ENCODE data around the gene GRB14.
"Not testable (repeated sequence)": the region's sequence is repeated elsewhere in the genome, so short reads cannot be mapped to it uniquely, and the experiment has no call there.

The GRB14 gene

DNA sequence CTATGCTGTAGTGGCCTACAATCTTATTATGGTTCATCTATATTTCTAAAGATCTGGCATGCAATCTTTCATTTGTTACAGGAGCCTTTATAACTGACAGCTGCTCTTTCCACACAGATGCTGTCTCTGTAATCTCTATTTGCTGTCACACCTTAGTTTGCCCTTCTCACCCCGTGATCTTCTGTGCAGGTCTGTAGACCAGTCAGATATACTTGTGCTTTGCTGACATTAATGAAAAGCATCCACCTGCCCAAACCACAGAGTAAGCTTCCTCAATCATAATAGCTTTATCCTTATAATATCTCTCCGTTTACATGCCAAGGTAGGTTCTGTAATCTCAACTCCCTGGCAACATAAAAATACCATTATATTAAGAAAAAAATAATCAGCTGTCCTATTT is 122.4 kb downstream of the GRB14 start:
- no peak for DNase-seq (ENCODE audit: low read depth in 4 of 4, low spot score in 1 of 4)

- DNase-seq (ENCODE audit: low read depth in 4 of 4, low spot score in 1 of 4) = no peak
Measured at GRCh38 chr2:164496881-164497280, 124.4 kb downstream of the GRB14 start.

DNA sequence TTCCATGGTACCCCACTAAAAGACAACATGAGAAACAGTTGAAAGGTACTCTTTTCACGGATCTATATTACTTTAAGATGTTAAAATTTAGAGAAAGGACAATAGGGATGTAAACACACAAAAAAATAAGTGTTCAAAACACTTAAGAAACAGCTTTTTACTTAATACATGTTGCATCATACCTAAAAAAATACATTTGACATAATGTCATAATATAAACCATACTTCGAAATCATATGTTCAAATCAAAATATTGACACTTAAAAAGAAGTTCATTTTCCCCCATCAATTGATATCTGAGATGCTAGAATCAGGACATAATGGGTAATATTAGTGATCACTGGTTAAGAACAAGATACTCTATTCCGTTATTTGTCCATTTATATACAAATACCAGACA is 124.9 kb downstream of the GRB14 start:
- no peak for DNase-seq (ENCODE audit: low read depth in 4 of 4, low spot score in 1 of 4)

- no peak for DNase-seq (ENCODE audit: low read depth in 4 of 4, low spot score in 1 of 4)
Measured at GRCh38 chr2:164495491-164496223, 125.6 kb downstream of the GRB14 start.

DNA sequence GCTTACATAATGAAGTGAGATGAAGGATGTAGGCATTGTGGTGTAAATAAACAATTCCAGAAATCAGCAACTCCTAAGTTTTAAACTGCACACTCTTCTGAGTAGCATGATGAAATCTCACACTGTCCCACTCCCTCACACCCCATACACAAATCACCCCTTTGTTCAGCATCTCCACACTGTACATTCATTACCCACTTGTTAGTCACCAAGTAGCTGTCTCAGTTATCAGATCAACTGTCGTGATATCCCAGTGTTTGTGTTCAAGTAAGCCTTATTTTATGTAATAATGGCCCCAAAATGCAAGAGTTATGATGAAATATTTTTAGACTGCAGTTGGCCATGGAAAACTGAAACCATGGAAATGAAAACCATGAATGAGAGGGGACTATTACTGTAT is 135.7 kb downstream of the GRB14 start:
- no peak for DNase-seq (ENCODE audit: low read depth in 4 of 4, low spot score in 1 of 4)

GRCh38 chr2:164479460-164479859 is 141.8 kb downstream of the GRB14 start:
- no peak for DNase-seq (ENCODE audit: low read depth in 4 of 4, low spot score in 1 of 4)

DNA sequence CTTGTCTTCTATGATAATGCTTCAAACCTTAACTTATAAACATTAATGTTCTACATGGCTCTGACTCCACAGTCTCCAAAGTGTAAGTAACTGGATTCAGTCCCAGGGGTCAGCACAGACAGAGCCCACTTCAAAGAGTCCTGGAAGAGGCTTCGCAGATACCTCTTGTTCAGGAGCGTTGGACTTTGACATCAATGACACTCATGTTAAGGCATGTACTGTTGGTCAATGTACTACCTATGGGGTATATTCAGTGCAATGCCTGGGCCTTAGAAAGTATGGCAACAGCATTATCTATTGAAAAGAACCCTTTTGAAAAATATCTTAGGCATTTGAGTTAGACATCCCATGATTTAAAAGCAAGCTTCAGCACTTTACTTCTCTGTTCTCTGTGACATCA is 143.1 kb downstream of the GRB14 start:
- no peak for DNase-seq (ENCODE audit: low read depth in 4 of 4, low spot score in 1 of 4)

DNA sequence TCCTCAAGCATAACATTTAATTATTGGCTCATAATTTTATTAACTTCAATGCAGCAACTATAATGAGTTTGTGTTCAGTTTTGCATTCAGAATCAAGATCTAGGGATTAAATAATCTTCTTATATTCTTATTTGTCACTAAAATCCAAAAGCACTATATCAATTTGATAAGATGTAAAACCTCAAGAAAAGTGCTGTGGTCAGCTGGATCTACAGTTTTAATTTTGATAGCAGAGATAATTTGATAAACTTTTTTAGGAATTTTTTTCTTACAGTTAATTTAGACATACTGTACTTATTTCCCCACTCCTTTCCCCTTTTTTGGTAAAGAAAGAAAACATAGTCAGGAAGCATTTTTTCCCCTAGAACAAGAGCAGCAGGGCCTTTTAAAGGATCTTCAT is 146.4 kb downstream of the GRB14 start:
- DNase-seq (ENCODE audit: low read depth in 4 of 4, low spot score in 1 of 4) = no peak

DNA sequence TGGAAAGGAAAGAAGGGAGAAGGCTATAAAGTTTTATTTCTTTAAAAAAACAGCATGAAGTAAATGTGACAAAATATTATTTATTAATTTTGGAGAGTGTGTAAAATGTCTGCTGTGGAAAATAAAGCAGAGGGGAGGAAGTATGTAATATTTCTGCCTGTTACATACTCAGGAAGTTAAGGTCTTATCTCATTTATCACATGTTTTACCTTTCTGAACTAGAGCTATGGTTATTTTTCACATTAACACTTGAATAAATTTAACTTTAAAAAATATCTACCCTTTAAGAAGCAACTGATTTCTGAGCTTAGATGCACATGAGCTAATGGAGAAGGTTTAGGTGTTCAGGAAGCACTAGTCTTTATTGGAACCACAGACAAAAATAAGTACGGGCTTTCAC is 148.3 kb downstream of the GRB14 start:
- no peak for DNase-seq (ENCODE audit: low read depth in 4 of 4, low spot score in 1 of 4)

GRCh38 chr2:164465047-164465446 is 156.2 kb downstream of the GRB14 start:
- not testable (repeated sequence) for DNase-seq (ENCODE audit: low read depth in 4 of 4, low spot score in 1 of 4)

- DNase-seq (ENCODE audit: low read depth in 4 of 4, low spot score in 1 of 4) = no peak
Measured at GRCh38 chr2:164464376-164464775, 156.9 kb downstream of the GRB14 start.

- DNase-seq (ENCODE audit: low read depth in 4 of 4, low spot score in 1 of 4) = no peak
Measured at GRCh38 chr2:164458792-164459191, 162.5 kb downstream of the GRB14 start.

GRCh38 chr2:164457271-164457670 is 164.0 kb downstream of the GRB14 start:
- no peak for DNase-seq (ENCODE audit: low read depth in 4 of 4, low spot score in 1 of 4)

DNA sequence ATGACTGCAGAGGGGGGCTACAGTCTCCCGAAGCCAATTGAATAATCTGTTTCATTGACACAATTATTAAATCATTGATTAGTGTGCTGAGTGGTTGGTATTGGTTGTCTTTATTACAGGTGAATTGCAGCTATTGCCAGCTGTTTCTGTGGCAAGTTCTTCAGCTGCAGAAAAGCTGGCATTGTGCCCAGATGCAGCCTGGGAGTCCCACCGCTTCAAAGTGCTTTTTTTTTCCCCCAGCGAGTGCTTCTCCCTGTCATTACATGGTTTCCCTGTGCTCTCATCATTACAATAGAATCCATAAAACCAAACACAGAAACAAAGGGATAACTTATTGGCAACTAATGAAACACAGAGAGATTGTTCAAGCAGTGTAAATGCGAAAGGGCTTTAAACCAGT is 164.7 kb downstream of the GRB14 start:
- no peak for DNase-seq (ENCODE audit: low read depth in 4 of 4, low spot score in 1 of 4)

DNA sequence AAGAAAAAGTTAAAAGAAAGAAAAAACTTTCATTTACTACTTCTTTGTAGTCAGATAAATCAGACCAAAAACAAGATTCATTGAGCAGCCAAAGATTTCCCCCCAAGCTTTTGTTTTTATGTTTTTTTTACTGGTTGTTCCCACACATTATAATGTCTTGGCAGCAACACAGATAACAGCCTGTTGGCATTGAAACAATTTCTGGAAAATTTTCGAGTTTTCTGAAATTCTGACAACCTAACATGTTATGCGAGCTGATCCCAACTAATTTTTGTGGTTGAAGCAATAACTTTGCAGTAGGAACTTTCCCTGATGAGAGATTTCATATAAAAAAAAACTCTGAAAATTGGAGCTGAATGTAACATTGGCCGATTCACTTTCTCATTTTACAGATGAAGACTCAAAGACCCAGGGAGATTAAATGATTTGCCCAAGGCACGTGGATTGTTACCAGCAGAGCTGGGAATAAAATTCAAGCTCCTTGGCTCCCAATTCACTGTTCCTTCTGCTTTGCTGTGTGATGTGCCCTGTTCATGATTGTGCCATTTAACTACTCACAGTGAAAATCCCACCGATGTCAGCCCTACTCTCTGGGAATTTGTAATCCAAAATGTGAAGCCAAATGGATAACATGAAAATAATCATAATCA is 167.5 kb downstream of the GRB14 start:
- DNase-seq (ENCODE audit: low read depth in 4 of 4, low spot score in 1 of 4) = no peak

DNA sequence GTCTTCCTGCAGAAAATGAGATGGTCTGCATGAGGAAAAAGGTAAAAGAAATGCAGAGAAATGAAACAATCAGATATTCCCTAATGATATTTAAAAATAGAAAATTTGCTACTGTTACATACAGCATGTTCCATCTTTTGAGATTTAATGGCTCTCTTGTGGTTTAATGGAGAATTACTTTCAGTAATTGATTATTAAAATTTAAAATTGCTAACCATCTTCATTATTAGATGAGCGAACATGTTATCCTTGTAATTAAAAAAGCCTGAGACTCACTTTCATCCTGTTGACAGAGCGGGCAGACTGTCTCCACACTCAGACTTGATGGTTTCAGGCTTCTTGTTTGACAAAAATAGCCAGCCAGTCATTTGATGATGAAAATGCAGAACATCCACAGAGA is 171.0 kb downstream of the GRB14 start:
- DNase-seq (ENCODE audit: low read depth in 4 of 4, low spot score in 1 of 4) = no peak

DNA sequence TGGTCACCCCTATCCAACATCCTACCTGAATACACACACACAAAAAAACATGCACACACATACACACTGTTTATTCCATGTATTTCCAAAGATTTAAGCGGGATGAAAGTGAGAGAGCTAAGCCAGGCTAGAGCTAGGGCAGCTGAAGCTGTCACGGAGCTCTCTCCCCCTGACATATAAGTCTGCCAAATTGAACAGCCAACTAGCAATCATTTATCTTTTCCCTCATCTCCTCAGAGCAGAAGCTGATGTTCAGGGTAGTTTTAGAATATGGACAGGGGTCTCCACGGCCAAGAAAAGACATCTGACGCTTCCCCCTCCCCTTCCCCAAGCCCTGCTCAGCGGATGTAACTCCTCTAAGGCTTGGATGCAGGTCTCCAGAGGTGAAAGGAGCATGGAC is 171.6 kb downstream of the GRB14 start:
- no peak for DNase-seq (ENCODE audit: low read depth in 4 of 4, low spot score in 1 of 4)

DNA sequence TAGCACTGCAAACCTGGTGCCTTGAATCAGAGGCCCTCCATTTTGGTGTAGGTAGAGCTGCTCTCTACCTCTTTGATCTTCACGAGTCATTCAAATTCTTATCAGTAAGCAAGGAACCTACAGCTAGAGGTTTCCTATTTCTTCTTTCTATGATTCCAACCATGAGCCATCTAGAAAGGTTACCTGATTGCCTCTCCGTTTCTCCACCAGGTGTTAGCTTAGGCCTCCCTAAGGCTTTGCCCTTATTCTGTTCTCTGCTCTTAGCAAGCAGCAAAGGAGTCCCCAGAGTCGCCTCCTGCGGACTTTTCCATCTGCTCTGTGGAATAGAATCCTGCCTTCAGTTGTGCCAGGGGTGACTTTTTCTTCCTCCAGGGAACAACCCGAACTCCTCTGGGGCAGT is 173.6 kb downstream of the GRB14 start:
- DNase-seq (ENCODE audit: low read depth in 4 of 4, low spot score in 1 of 4) = no peak
